HG02759 (cell line): ENCODE data around the gene TIGD4.
"Not testable (repeated sequence)": the region's sequence is repeated elsewhere in the genome, so short reads cannot be mapped to it uniquely, and the experiment has no call there.

ENCODE experiments used
- ATAC-seq: cut with Tn5 transposase; IDR thresholded peaks from one replicate; pipeline ENCODE4 v1.9.1; 2021; ENCODE audit warnings: mild to moderate bottlenecking, moderate library complexity; ENCODE audit not compliant: unreplicated experiment

The TIGD4 gene

DNA sequence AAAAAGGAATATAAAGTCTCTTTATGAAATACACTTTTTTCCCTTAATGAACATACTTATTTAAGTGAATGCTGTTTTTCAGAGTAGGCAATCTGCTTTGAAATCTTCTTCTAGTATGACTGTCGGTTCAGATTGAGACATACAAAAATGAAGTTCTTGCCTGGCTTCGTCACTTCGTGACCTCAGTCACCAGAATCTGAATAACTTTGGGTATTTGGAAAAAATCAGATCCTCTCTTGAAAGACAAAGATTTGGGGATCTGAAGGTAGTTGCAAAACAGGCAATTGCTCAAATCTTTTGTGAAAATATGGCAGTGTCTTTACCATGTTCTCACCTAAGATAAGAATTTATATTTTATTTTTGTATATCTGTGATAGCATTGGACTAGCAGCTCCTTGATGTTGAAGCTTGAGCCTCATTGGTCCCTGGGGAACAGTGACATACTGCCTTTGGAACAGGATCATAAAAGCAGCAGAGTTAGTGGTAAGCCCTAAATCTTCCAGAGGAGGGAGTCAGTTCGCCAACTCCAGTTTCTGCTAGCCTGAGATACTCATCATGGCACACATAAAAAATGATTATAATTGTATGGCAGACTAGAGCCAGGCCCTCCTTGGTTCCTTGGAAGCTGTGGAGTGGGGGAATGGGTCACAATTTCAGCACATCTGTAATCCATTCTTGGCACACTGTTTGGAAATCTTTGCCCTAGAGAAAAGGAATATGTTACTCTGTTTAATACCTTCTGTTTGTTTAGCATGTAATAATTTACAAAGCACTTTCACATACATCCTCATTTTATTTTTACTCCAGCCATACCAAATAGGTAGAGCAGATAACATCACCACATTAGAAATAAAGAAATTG lies 5.2 kb upstream of the TIGD4 start:
- ATAC-seq = no peak

DNA sequence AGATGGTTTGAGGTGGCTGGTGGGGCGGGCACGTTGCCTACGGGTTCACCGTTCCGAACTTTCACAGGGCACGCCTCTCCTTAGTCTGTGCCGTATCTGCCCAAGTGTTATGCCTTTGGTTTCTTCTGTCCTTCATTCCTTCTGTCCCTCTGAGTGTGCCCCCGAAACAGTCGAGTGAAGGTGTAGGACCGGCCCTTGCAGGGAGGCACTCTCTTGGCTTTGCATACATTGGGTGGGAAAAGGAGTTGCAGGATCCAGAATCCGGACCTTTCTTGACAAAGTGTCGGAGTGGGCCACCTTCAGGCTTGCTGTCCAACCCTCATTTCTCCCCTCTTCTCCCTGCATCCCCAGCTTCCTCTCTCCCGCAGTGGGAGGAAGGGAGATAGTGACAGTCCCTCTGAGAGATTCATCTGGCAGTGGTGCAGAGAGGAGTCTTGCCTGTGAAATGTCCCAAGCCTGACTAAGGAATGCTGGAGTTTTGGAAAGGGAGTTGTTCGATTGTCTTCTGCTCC lies 793 bp upstream of the TIGD4 start:
- no peak for ATAC-seq

DNA sequence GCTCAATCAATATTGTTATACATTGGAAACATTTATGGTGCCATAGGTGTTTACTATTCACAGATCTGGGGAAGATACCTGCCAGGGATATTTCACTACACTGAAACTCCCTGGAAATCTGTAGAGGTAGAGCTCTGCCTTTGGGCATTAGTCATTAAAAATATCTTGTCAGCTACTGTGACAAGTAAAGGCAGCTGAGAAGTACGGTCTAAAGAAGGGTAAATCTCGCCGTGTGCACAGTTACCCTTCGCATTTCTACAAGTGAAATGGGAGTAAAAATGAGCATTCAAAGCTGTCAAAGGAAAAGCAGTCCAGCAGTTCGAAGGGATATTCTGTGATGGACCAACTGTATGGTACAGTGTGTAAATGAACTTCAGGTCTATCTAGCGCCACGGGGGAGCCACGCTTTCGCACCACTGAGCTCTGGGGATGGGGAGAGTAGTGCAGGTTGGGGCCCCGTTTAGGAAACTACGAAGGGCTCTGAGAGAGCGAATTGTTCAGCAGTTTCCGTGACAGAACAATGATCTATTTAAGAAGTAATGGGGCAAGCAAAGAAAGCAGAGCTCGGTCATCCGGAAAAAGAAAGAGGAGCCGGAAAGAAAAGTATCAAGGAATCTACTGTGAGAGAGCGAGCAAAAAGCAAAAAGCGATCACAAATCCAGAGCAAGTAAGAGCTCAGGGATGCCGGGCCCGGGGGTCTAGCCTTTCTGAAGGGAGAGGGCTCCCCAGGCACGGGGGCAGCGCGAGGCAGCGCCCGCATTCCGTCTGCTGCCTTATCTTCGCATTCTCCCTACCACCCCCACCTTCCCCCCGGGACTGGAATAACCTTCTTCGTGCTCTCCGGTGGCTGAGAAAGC lies 646 bp downstream of the TIGD4 start:
- ATAC-seq = peak; percentile 16

DNA sequence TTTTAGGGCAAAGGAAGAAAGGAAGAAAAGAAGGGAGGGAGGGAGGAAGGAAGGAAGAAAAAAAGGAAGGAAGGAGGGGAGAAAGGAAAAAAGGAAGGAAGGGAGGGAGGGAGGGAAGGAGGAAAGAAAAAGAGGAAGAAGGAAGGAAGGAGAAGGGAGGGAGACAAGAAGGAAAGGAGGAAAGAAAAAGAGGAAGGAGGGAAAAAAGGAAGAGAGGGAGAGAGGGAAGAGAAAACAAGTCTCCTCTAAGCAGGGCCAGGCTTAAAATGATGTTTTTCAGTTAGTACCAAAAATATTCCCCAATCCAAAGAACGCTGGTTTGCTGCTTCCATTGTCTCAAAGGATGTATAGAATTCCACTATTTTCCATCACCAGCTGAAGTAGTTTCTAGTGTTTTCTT lies 2.0 kb downstream of the TIGD4 start:
- no peak for ATAC-seq

DNA sequence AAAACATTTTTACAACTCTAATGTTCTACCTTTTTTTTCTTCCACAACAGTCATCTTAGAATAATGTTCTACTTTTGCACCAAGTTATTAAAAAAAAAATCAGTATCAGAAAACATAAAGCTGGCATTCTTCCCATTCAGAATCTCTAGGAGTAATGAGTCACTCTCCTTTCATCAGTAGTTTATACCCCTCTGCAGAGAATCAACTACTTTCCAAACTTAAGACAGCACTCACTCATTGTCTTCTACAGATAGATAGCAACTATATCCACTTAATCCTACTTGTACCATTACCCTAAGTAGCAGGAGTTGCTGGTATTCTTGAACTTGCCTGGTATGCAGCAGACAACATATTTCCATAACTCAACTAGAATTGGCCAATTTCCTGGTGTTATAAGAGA lies 3.2 kb downstream of the TIGD4 start:
- no peak for ATAC-seq

DNA sequence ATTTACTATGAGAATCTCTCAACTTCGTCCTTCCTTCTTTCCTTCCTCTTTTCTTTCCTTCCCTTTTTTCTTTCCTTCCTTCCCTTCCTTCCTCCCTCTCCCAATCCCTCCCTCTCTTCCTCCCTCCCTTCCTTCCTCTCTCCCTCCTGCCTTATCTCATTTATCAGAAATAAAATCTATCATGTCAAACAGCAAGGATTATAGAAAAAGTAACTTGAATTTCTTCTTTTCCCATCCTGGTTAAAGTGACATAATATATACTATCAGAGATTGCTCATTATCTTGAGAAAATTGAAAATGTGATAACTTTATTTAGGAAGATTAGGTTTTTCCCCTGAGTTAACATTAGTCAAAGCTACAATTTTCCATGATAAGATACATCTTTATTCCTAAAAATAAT lies 5.6 kb downstream of the TIGD4 start:
- no peak for ATAC-seq

DNA sequence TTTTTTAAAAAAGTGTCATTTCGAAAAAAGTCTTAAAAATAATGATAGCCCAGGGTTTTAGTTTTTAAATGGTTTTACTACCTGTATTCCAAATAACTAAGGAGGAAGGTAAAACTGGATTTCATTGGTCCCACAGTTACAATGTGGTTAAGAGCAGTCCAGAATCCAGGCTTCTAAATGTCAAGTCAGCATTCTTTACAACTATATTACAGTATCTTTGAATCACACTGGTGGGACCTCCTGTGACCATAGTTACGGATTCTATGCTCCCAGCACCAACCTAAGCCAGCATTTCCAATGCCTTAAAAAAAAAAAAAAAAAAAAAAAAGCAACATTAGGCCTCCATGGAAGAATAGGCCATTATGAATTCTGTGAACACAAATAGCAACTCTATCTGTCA lies 6.2 kb downstream of the TIGD4 start:
- no peak for ATAC-seq

DNA sequence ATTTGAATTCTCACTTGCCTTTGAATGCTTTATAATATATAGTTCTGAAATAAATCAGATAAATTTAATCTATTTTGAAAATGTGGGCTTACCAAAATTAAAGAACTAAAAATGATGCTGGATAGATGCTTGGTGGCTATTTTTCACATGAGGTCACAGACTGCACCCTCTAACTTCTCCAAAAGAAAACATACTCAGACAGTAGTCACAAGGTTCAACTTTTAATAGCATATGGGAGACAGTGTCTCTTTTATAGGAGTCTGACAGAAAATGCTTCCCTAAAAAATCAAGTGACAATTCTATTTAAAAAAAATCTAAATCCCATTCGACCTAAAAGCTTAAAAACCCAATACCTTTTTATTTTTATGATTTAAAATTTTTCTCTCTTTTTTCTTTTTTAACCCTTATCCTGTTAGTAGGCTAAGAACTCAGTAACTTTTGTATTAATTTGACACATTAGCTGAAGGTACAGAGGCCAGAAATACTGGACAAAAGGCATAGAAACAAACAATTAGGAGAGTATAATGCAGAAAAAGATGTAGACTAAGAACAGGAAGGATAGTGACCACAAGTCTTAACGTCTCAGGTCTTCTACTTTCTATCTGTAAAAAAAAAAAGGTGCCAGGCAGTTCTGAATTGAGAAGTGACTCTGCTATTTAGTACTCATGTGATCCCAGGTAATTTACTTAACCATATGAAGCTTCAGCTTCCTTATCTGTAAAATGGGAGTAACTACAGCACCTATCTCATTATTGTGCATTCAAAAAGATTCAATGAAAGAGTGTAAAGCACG lies 7.6 kb downstream of the TIGD4 start:
- ATAC-seq = peak; percentile 75

DNA sequence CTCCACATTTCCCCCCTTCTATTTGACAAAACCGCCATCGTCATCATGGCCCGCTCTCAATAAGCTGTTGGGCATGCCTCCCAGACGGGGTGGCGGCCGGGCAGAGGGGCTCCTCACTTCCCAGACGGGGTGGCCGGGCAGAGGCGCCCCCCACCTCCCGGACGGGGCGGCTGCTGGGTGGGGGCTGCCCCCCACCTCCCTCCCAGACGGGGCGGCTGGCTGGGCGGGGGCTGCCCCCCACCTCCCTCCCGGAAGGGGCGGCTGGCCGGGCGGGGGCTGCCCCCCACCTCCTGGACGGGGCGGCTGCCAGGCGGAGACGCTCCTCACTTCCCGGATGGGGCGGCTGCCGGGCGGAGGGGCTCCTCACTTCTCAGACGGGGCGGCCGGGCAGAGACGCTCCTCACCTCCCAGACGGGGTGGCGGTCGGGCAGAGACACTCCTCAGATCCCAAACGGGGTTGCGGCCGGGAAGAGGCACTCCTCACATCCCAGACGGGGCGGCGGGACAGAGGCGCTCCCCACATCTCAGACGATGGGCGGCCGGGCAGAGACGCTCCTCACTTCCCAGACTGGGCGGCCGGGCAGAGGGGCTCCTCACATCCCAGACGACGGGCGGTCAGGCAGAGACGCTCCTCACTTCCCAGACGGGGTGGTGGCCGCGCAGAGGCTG lies 14.3 kb downstream of the TIGD4 start:
- not testable (repeated sequence) for ATAC-seq

DNA sequence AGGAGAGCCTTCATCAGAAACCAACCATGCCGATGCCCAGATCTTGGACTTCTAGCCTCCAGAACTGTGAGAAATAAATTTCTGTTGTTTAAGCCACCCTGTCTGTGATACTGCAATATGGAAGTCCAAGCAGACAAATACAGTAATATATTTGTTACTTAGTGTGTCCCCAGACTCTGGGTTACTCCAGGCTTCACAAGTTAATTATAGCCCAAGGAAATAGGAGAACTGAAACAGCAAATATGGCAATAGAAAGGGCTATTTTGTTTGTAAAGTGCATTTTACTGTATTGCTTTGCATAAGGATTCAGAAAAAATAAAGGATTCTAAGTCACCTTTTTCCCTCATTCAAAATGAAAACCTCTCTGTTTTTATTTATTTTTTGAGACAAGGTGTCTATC lies 15.7 kb downstream of the TIGD4 start:
- no peak for ATAC-seq

DNA sequence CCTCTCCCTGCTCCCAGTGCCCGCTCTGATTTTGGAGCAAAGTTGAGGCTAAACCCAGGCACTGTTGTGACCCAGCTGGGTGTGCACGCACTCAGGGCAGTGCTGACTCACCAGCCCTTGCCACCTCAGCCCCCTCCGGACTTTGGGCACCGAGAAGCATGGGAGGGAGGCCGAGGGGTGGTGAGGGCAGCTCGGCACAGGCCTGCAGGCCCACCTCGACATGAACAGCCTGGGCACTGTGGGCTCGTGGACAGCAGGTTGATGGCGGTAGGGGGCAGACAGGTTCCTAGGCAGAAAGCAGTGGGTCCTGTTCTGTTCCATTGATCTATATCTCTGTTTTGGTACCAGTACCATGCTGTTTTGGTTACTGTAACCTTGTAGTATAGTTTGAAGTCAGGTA lies 30.9 kb downstream of the TIGD4 start:
- ATAC-seq = no peak

DNA sequence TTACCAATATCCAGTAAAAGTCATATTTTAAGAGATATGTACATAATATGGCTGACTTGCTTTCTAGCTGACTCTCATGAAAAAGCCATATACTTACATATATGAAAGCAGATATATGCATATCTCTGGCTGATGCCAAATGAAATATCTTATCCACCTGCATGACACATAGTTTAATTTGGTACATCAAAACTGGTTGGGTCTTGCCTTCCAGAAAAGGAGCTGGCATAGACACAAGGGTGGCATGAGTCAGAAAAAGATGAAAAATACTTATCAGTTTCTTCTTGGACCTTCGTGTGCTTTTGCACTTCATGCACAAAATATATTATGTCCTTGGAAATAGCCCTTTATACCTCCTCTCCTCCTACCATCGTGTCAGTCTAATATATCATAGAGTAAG lies 32.1 kb downstream of the TIGD4 start:
- ATAC-seq = no peak

DNA sequence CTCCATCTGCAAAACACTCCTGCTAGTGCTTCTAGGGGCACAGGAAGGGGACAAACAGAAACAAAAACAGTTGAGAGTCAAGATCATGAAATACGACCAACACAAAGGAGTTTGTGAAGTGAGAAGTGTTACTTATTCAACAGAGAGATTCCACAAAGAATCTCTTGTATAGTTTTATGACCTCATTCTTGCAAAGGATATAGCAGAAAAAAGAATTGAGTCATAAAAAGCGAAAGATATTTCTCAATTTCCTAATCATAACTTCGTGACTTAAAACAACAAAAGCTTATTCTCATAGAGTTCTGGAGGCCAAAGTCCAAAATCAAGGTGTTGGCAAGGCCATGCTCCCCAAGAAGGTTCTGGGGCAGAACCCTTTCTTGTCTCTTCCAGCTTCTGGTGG lies 40.7 kb downstream of the TIGD4 start:
- no peak for ATAC-seq

DNA sequence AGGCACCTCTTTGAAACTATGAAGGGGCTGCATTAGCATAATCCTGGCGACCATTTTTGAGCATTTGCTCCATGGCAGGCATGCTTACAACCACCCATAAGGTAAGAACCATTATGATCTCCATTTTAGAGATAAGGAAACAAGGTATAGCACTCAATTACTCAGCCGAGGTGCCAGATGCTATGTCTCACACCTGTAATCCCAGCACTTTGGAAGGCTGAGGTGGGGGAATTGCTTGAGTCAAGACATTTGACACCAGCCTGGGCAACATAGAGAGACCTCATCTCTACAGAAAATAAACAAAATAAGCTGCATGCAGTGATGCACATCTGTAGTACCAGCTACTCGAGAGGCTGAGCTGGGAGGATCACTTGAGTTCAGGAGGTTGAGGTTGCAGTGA lies 43.6 kb downstream of the TIGD4 start:
- no peak for ATAC-seq

DNA sequence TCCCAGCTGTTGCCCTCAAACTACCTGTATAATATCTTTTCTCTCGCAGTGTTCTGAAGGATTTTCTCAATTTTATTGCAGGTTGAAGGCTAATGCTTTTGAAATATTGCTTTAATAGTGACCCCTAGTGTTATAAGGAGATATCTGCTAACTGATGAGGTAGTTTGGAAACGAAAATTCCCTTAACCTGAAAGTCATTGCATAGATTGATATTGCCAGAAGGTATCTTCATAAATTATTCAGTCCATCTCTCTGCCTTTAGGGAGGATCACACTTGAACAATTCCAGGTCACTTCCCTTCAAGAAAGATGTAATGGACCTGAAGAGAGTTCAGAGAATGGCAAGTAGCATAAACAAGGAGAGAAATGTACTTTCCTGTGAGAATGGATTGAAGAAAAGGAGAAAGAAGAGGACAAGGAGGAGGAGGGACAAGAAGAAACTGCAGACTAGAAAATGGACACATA lies 44.1 kb downstream of the TIGD4 start:
- no peak for ATAC-seq

DNA sequence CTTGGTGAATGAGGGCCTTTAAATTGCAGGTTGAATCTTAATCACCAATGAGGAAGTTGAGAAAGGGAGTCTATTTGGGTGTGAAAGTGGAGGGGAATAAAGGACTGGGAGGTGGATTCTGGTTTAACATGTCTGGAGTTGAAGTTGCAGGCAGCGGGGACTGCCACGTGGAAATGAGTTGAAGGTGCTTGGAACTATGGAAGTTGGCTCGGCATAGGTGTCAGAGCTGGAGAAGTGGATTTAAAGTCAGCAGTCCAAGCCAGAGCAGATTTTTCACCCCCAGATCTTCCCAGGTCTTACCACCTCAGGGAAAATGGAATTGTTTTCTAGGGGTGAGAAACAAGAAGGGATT lies 44.9 kb downstream of the TIGD4 start:
- no peak for ATAC-seq

DNA sequence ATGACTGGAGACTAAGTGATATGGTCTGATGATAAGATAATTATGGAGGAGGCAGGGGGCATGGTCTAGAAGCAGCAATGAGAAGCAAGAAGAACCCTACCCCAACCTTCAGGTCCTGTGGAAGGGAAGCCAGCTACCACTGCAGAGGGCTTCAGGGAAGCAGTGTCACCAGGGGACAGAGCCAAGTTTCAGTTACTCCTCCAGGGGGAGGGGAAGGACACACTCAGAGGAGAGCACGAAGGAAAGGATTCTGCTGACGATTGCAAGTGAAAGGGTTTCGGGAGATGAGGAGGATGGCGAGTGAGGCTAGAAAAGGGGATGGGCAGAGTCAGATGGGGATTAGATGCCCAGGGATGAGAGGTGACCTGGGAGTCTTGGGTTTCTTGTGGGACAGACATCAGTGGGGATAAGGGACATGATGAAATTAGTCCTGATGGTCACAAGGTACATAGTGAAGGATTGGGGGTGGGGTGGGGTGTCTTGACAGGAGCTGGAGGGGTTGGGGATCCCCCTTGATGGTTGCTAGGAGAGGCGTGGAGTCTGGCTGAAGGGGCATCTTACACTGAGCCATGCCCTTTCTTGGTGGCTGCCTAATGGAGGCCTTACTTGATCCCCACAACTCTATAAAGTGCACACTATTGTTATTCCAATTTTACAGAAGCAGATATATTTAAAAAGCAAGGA lies 45.4 kb downstream of the TIGD4 start:
- no peak for ATAC-seq

DNA sequence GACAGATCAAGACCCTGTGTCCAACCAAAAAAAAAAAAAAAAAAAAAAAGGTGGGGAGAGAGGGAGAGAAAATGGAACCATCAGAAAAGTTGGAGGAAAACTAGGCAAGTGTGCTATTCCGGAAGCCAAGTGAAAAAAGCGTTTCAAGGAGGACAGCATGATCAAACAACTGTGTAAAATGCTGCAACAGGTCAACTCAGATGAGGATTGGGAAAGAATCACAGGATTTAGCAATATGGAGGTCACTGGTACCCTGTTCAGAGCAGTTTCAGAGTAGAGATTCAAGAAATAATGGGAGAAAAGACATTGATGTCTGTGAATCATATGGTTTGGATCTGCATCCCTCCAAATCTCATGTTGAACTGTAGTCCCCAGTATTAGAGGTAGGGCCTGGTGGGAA lies 47.5 kb downstream of the TIGD4 start:
- ATAC-seq = no peak

DNA sequence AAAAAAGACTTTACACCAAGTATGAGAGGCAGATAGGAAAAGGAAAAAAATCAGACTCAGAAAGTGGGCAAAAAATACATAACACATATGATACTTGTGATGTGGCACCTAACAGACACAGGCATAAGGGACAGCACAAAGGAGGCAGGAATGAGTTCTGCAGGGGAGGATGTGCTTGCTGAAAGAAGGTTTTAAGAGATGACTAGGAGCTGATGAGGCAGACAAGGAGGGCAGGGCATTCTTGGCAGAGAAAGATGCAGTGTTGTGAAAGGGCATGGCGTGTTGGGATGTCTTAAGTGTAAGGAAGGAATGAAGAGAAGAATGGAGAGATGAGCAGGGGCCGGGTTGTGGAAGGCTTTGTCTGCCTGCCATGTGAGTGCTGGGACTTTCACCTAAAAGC lies 50.1 kb downstream of the TIGD4 start:
- no peak for ATAC-seq

DNA sequence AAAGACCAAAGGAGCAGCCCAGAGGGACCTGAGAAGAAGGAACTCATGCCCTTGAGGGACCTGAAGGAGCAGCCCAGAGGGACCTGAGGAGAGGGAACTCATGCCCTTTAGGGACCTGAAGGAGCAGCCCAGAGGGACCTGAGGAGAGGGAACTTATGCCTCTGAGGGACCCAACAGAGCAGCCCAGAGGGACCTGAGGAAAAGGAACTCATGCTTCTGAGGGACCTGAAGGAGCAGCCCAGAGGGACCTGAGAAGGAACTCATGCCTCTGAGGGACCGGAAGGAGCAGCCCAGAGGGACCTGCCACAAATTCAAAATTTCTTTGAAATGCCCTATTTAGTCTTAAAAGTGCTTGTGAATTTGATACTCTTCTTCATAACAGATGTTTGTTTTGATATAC lies 51.2 kb downstream of the TIGD4 start:
- no peak for ATAC-seq
